ENCODE results near the gene USP15. TPM values are rescaled to one million over a fixed set of nuclear protein-coding genes. Genes with fewer than 3 reads are reported as not detected.
"Not testable (repeated sequence)": the region's sequence is repeated elsewhere in the genome, so short reads cannot be mapped to it uniquely, and the experiment has no call there.

Gene USP15
- total RNA-seq, 2 donors from 2014 or later: 41.1 to 49.7 TPM

- no peak for DNase-seq (ENCODE audit: low spot score)
- no peaks in the 10 kb centered on the region for H3K4me1 ChIP-seq
- no peaks in the 10 kb centered on the region for H3K27me3 ChIP-seq
- H3K9me3 ChIP-seq: peaks cover 0 to 6% of the 10 kb centered on the region in 2 donors
- H3K36me3 ChIP-seq: no peaks in the 10 kb centered on the region
- H3K4me3 ChIP-seq: no peak overlapping the region
- no peak overlapping the region for H3K27ac ChIP-seq
- TF ChIP-seq CTCF (IDR thresholded peaks at IDR 0.05): no peak
Observed at GRCh38 chr12:62335796-62336195, 75.6 kb downstream of the USP15 start.

- not testable (repeated sequence) for H3K9me3 ChIP-seq; H3K27me3 ChIP-seq; H3K36me3 ChIP-seq; H3K4me1 ChIP-seq; H3K27ac ChIP-seq; DNase-seq (ENCODE audit: low spot score); H3K4me3 ChIP-seq
Observed at GRCh38 chr12:62337643-62338042, 77.4 kb downstream of the USP15 start.

GRCh38 chr12:62342614-62343303 lies 82.6 kb downstream of the USP15 start:
- H3K36me3 ChIP-seq: peaks cover 28% of the 10 kb centered on the region
- H3K27me3 ChIP-seq; H3K4me3 ChIP-seq; DNase-seq (ENCODE audit: low spot score); H3K27ac ChIP-seq; H3K4me1 ChIP-seq; H3K9me3 ChIP-seq: not testable (repeated sequence)

GRCh38 chr12:62343304-62344120 lies 83.3 kb downstream of the USP15 start:
- peaks cover 28% of the 10 kb centered on the region for H3K36me3 ChIP-seq
- H3K4me1 ChIP-seq; H3K4me3 ChIP-seq; DNase-seq (ENCODE audit: low spot score); H3K27ac ChIP-seq; H3K9me3 ChIP-seq; H3K27me3 ChIP-seq: not testable (repeated sequence)

GRCh38 chr12:62344731-62345556 lies 84.7 kb downstream of the USP15 start:
- not testable (repeated sequence) for DNase-seq (ENCODE audit: low spot score); H3K4me1 ChIP-seq; H3K27me3 ChIP-seq; H3K9me3 ChIP-seq; H3K27ac ChIP-seq; H3K4me3 ChIP-seq
- H3K36me3 ChIP-seq: peaks cover 28% of the 10 kb centered on the region

- DNase-seq (ENCODE audit: low spot score): no peak
- H3K4me1 ChIP-seq: no peaks in the 10 kb centered on the region
- no peaks in the 10 kb centered on the region for H3K27me3 ChIP-seq
- no peak overlapping the region for H3K4me3 ChIP-seq
- TF ChIP-seq CTCF (IDR thresholded peaks at IDR 0.05): no peak
- H3K9me3 ChIP-seq: no peaks in the 10 kb centered on the region
- peaks cover 28% of the 10 kb centered on the region for H3K36me3 ChIP-seq
- H3K27ac ChIP-seq: no peak overlapping the region
Observed at GRCh38 chr12:62345667-62346066, 85.5 kb downstream of the USP15 start.

- Histone ChIP-seq H3K36me3 (peaks cover 28% of the 10 kb centered on the region), H3K27ac (no peak overlapping the region), H3K9me3 (no peaks in the 10 kb centered on the region), H3K4me1 (no peaks in the 10 kb centered on the region), H3K27me3 (no peaks in the 10 kb centered on the region), H3K4me3 (no peak overlapping the region)
- DNase-seq (ENCODE audit: low spot score): no peak
- TF ChIP-seq CTCF (IDR thresholded peaks at IDR 0.05): no peak
Observed at GRCh38 chr12:62346817-62347216, 86.6 kb downstream of the USP15 start.

Measured in right atrium auricular region (tissue), 2 donors.